GM21619 (cell line): ENCODE data around the gene PPARA.

Experiments
- ATAC-seq: cut with Tn5 transposase; IDR thresholded peaks from one replicate; pipeline ENCODE4 v1.9.1; 2021; ENCODE audit not compliant: unreplicated experiment

Gene PPARA

DNA sequence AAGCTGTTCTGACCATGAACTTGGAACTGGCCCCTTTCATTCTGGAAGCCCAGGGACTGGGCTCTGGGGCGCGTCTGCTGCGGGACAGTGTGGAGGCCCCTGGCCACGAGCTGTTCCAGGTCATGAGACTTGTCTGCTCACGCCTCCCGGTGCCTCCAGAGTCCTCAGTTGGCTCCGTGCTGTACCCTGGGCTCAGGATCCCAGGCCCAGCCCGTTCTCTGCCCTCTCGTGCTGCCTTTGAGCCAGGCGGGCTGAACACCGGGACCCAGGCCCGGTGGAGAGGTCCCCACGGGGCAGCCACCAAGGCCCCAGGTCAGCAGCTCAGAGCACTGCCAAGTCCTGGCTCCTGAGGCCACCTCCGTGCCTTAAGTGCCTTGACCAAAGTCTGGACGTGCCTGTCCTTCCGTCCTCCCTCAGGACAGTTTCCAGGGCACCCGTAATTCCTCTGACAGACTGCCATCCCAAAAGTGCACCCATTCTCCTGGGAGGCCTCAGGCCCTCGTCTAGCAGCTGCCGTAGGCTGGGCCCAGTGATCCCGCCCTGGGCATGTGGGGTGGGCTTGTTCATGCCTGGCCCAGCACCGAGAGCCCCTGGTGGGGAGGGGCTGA is 36.3 kb upstream of the PPARA start:
- ATAC-seq = no peak

DNA sequence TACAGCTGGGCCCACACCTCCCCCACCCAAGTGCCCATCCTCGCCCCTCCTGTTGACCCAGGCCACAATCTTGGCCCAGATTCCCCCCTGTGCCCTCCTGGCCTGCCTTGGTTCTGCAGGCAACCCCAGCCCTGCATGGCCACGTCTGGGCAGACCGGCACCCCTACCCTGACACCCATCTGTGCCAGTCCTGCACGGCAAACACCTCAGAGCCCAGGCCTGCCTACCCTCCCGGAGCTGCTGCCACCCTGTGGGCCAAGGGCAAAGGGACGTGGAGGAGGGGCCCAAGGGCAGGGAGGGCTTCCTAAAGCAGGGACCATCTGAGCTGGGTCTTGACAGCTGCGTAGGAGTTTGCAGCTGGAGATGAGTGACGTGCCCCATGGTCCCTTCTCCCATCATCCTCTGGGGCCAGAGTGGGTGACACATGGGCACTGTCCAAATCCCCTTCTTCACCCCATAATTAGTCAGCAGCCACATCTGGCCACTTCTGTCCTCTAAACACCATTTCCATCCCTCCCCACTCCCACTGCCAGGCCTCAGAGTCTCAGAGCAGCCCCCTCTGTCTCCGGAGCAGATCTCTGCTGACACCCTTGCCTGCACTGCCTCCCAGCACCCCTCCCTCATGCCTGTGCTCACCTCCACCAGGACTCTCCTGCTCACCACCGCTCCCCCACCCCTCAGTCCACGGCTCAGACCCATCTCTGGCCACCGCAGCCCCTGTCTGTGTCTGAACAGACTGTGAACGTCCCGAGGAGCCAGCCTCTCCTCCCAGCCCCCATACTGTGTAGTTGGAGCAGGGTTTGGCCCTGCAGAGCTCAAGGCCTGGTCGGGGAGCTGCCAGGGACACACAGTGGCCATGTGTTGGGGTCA is 35.6 kb upstream of the PPARA start:
- no peak for ATAC-seq

DNA sequence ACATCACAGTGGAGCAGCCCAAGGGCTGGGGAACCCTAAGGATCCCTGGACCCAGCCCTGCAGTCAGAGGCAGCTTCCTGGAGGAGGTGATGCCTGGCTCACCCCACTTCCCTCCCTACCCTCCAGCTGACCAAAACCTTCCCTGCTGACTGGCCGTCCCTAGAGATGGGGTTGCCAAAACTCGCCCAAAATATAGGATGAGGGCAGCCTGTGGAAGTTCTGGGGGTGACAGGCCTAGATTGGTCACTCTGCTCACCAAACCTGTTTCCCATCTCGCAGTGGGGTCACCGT is 35.0 kb upstream of the PPARA start:
- ATAC-seq = no peak

DNA sequence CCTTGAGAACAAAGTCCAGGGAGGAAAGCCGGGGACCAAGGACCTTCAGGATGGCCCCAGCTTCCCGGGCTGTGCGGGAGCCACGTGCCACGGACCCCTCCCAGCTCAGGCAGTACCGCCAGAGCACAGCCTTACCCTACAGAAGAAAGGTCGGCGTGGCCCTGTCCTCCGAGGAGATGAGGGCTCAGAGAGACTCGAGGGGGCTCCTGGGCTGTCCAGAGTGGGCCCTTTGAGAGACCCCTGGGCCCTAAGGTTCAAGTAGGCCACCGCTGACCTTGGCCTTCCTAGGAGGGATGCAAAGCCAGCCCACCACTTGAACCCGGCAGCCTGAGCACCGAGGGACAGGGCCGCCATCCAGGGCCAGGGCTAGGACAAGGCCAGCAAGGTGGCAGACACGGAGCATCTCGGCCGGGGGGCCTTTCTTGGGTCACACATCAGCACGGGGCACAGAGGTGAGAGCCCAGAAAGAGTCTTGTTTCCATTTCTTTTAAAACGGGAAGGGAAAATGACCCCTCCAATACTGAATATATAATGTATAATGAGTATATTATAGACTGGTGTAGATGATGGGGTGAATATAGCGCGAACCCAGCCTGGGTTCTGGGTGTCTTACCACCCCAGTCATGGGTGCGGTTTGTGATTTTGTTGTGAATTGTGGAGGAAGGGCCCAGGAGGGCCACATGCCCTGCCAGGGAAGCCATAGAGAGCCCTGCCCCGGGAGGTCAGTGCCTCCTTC is 34.4 kb upstream of the PPARA start:
- ATAC-seq = no peak

DNA sequence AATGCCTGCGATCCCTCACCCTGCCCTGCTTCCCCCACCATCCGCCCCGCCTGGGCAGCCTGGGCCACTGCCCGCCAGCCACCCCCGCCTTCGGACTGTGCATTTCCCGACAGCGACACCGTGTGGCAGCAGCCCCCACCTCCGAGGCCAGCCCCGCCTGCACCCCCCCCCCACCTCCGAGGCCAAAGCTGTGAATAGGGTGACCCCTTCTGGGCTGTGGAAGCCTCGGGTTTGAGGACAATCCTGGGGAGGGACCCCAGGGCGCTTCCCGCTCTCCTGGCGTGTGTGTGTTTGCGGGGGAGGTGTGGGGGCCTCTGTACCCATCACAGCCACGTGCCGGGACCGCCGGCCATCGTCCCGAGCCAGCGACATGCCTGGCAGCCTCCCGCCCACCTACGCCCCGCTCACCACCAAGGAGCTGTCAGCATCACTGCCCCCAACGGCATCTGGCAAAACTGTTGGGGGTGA is 33.8 kb upstream of the PPARA start:
- ATAC-seq = no peak

DNA sequence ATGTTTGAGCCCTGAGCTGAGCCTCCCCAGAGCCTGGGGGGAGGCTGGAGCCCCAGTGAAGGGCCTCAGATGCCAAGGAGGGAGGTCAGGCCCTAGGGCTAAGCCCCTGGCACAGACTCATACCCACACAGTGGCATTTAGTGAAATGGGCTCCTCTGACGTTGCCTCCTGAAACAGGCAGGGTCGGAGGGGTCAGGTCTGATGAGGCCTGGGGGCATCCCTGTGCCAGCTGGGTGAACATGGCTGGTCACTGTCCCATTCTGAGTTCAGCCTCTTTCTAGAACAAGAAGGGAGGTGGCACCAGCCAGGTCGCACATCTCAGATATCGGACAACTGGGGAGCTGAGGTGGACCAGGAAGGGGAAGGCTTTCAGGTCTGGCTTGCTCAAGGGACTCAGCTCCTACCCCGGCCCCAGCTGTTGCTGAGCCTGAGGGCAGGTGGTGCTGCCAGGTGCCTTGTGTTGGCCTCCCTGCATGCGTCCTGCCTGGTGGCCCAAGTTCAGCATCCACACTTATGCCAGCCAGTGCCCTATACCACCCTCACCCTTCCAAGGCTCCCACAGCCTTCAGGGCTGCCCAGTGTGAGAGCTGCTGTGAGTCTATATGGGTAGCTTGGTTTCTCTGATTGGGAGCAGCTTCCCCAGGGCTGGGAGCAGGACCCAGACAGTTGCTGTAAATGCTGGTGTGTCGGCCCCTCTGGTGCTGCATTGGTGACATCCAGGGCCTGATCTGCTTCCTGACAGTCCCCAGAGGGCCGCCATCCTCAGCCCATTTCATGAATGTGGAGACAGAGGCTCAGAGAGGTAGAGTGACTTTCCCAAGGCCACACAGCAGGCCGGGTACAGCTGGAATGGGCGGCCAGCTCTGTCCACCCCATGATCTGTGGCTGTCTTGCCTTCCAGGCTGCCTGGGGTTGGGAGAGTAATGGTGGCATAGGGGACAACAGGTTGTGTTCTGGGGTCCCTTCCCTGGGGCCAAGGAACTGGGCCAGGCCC is 32.8 kb upstream of the PPARA start:
- ATAC-seq = no peak

DNA sequence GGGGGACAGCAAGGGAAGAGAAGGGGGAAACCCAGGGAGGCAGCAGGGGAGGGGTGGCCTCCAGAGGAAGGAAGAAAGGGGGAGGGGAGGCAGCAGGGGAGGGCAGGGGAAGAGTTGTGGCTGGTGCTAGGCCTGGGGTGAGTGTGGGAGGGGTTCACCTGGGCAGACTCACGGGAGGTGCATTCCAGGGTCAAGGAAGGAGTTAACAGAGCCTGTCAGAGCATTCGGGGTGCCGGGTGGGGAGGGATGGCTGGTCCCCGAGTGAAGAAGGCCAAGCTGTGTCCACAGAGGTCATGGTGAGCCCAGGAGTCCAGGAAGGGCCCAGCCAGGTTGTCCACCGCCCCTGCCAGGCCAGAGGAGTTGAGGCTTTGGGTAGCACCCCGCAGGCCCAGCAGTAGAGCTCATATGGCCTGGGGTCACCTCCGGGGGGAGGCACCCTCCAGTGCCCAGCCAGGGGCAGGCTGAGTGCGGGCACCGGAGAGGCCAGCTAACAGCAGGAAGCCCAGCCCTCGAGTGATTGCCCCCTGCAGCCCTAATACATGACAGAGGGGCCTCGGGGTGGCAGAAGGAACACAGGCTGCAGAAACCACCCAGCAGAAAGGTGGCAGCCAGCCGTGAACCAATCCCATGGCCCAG is 31.1 kb upstream of the PPARA start:
- no peak for ATAC-seq

DNA sequence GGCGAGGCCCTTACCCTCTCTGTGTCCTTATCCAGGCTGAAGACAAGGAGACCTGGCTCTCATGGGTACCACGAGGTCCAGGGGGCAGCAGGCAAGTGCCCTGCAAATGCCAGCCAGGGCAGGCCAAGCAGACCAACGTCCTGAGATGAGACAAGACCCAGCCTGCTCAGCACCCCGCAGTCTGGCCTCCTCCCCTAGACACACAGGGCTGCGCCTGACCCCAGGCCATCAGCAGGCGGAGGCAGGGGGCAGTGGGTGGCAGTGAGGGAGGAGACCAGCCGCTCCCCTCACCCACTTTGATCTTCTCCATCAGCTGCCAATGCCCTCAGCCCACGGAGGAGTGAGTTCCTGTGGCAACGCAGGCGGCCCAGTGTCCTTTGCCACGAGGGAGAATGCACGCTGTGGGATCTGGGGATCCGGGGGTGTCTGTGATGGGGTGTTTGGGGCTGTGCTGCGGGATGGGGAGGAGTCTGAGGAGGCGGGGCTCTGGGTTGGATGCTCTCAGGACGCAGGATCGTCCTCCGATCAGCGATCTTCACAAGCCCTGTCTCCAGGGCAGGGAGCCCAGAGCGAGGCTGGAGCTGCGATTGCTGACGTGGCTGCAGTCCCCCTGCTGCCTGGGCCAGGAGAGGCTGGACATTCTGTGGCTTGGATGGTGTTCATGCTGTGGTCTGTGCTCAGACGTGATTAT is 30.5 kb upstream of the PPARA start:
- ATAC-seq = no peak

DNA sequence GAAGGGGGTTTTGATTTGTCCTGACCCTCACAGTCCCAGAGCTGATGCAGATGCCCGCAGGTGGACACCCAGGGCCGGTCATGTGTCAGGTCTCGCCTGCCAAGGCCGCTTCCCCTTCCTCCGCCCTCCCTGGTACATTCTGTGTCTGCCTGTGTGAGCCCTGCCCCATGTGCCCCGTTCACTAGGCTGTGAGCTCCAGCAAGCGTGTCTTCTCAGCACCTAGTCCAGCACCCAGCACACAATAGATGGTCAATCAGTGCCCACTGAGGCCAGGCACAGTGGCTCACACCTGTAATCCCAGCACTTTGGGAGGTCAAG is 29.9 kb upstream of the PPARA start:
- no peak for ATAC-seq

DNA sequence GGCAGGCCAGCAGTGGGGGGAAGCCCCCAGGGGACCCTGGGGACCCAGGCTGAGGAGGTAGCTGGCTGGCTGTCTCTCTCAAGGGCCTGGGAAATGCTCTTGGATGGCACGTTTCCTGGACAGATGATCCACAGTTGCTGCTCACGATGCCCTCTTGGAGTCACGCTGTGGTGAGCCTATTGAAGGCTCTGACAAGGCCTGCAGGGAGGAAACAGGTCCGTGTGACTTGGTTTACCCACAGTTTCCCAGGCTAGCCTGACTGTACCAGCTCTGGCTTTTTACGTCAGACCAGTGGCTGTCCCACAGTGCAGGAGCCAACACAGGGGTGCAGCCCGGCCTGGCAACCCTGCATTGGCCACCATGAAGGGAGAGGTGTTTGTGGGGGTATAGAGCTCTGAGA is 29.2 kb upstream of the PPARA start:
- no peak for ATAC-seq

DNA sequence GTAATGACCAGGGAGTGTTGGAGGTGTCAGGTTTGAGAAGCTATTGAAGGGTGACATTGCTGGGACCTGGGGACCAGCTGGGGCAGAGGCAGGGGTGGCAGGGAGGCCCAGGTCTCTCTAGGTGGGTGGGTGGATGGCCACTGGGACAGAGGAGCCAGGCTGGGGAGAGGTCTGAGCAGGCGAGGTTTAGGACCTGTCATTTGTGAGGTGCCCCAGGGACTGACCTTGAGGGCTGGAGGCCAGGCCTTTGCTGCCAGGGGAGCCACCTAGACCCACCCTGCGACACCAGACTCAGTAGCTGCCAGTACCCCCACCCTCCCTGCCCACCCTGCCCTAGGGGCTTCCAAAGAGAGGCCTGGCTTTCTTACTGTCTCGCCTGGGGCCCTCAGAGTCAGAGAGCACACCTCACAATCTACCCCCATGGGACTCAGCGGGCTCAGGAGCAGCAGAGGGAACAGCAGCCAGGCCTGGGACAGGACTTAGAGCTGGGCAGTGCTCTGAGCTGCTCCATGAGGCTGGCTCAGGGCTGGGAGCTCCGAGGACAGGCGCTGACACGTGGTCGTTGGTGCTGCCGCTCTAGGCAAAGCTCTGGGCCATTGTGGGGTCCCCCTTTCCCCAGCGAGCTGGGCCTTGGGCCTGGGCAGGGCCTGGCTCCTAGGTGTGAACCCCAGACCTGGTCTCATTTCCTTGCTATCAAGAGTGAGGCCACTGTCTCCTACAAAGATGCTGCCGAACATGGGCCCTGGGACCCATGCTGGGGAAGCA is 28.6 kb upstream of the PPARA start:
- no peak for ATAC-seq

DNA sequence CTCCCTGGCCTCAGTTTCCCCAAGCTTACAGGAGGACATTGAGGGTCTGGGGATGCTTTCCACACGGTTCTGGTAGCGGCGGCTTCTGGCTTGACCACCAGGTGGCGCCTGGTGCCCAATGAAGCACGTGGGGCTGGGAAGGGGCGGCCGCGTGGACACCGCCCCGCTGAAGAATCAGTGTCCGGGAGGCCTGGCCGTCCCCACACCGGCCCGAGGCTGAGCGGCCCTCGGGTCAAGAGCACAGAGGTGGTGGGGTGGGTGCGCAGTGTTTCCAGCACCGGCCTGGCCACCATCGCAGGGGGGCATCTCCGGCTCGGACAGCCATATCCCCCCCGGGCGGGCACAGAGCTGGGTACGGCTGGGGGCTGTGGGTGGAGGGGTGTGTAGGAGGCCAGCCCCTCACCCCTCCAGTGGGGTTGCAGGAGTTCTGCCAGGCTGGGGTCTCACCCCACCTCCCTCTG is 27.8 kb upstream of the PPARA start:
- ATAC-seq = no peak

DNA sequence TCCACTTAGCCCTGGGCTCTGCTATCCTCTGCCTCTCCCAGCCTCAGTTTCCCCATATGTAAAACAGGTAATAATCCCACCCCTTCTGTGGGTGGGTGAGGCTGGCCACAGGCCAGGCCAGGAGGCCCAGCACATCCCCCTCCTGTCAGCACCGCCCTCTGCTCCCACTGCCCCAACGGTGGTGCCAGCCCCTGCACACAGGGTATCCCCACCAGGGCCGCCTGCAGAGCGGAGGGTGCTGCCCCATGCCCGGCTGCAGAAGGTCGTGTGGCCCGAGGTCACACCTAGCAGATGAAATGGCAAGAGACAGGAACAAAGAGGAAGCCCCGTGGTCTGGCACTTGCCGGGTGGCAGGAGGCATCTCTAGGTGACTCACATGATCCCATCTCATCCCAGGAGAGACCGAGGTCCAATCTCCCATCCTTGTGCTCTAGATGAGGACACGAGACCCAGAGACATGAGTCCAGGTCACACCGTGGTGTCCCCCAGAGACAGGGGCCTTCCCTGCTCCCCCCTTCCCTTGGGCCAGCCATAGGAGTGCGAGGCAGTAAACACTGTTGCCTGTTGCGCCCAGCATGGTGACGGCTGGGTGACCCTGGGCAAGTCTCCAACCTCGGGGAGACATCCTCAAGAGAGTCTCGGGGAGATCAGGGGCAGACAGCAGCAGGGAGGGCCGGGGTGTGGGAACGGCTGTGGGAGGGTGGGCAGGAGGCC is 27.2 kb upstream of the PPARA start:
- ATAC-seq = no peak

DNA sequence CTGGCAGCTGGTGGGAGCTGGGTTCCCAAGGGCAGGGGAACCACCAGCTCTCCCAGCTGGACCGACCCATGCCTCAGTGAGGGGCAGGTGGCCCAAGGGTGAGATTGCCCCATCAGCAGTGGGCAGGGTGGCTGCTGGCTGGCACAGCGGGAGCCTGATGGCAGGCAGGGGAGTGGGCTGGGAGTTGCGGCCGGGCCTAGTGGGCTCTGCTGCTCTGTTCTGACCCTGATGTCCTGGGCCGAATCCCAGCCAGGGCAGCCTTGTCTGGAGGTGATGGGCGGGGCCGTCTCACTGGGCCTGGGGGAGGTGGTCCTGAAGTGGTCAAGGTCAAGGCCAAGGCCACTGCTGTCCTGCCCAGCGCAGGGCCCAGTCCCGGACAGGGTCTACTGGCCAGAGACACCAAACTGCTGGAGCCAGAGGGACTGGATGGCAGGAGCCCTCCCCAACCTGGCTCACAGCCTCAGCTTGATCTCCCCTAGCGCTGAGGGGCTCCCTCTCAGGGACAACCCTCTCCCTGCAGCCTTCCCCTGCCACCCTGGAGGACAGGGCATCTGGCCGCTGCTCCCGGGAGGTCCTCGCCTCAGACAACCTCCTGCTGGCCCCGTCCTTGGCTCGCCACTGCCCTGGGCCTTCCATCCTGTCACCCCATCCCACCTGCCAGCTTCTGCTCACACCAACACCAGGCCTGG is 26.5 kb upstream of the PPARA start:
- ATAC-seq = no peak

DNA sequence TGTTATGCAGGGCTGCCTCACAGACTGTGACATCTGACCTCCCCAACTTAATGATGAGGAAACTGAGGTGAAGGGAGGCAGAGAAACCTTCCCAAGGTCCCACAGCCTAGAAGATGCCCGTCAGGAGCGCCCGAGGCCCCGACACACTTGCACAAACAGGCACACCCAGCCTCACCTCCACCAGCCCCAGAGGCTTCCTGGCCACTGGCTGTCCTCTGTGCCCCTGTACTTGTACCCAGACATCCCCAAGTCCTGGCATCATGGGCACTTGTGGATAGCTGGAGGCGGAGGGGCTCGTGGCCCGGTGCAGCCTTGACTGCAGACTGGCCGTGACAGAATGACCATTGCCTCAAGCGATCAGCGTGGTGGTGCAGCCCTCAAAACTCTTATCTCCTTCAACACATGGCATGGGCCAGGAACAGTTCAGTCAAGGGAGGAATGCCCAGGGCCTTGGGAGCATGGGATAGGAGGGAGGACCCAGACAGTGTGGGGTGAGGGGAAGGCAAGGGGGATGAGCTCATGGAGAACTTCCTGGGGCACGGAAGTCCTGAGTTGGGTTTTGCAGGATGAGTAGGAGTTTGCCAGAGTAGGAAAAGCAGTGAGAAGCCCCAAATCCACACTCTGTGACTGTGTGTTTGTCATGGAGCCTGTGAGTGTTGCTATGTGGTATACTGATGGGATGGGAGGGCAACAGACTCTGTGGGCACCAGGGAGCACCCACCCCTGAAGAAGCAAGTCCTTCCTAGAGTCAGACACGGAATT is 25.8 kb upstream of the PPARA start:
- ATAC-seq = no peak

DNA sequence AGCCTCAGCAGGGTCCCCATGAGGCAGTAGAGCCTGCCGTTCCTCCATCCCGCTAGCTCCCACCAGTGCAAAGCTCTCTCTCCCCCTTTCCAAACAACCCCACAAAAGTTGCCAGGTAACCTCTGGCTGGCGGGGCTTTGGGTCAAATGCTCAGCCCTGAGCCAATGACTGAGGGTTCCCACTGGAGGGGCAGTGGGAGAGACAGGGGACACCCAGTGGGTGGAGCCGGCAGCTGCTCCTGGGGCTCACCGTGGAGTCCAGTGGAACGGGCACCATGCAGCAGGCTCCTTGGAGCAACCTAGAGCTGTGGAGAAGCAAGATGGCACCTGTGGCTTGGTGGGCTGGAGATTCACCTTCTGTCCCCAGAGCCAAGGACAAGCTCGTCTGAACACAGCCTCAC is 25.0 kb upstream of the PPARA start:
- no peak for ATAC-seq
